Measurements from ENCODE around the gene KCNF1.

KCNF1 gene

GRCh38 chr2:10947005-10947440 lies 35.3 kb downstream of the KCNF1 start:
- Histone ChIP-seq H2AFZ (ENCODE audit: low read length) (no peak overlapping the region), H3K36me3 (replicated peaks; ENCODE audit: insufficient read depth, low read length) (no peaks in the 10 kb centered on the region), H3K9me2 (replicated peaks; ENCODE audit: insufficient read depth, low read length) (no peaks in the 10 kb centered on the region), H4K20me1 (ENCODE audit: insufficient read depth, low read length) (no peaks in the 10 kb centered on the region), H3K79me2 (ENCODE audit: low read length) (no peaks in the 10 kb centered on the region), H3K9me3 (replicated peaks; ENCODE audit: insufficient read depth, low read length) (no peaks in the 10 kb centered on the region), H3F3A (ENCODE audit: insufficient read depth, low read length) (no peaks in the 10 kb centered on the region), H3K4me2 (ENCODE audit: low read depth, low read length) (no peak overlapping the region), H3K4me3 (ENCODE audit: low read length) (no peak overlapping the region), H3K27me3 (replicated peaks; ENCODE audit: insufficient read depth, low read length) (peaks cover 13% of the 10 kb centered on the region; the same call in 1 of the 2 replicates), H3K9ac (ENCODE audit: low read length) (no peak overlapping the region), H3K4me1 (ENCODE audit: low read length) (no peaks in the 10 kb centered on the region), H3K27ac (ENCODE audit: low read length) (no peak overlapping the region)
- TF ChIP-seq EZH2phosphoT487 (IDR thresholded peaks at IDR 0.05; ENCODE audit: low read length) (no peak), EZH2 (optimal IDR thresholded peaks at IDR 0.05; ENCODE audit: low read depth, low read length) (no peak)
- TF ChIP-seq, protein P1, sequence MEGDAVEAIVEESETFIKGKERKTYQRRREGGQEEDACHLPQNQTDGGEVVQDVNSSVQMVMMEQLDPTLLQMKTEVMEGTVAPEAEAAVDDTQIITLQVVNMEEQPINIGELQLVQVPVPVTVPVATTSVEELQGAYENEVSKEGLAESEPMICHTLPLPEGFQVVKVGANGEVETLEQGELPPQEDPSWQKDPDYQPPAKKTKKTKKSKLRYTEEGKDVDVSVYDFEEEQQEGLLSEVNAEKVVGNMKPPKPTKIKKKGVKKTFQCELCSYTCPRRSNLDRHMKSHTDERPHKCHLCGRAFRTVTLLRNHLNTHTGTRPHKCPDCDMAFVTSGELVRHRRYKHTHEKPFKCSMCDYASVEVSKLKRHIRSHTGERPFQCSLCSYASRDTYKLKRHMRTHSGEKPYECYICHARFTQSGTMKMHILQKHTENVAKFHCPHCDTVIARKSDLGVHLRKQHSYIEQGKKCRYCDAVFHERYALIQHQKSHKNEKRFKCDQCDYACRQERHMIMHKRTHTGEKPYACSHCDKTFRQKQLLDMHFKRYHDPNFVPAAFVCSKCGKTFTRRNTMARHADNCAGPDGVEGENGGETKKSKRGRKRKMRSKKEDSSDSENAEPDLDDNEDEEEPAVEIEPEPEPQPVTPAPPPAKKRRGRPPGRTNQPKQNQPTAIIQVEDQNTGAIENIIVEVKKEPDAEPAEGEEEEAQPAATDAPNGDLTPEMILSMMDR (IDR thresholded peaks at IDR 0.05; ENCODE audit: low read length), result no peak
- DNase-seq, result no peak

DNA sequence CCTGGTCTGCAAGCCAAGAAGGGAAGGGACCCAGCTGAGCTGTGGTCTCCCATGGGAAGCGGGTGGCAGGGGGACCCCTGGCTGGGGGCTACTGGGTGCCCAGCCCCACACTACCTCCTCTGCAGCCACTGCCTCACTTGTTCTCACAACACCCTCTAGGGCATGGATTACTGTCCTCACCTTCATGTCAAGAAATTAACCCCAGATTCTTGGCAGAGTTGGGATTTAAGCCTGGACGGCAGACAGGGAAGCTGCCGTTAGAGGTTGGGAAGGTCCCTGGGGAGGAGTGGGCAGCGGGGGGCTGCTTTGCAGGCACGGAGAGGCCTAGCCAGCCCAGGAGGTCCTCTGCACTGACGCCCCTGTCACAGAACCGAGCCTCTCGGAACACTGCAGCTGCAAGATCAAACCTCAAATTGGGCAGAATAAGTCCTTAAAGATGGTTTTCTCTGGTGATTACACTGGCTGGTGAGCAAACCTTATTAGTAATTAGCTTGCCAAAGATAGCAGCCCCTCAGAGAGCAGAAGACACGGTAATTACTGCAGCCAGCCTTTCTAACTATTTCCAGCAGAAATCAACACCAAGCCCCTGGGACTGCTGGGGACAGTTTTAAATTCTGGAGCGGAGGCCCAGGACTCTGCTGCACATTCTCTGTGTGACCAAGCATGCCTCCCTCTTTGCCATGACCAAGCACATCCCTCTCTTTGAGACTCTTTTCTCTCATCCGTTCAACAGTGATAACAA lies 35.9 kb downstream of the KCNF1 start:
- TF ChIP-seq, protein P1 (IDR thresholded peaks at IDR 0.05; ENCODE audit: low read length), result no peak
- no peak for TF ChIP-seq EZH2phosphoT487 (IDR thresholded peaks at IDR 0.05; ENCODE audit: low read length)
- no peak for TF ChIP-seq EZH2 (optimal IDR thresholded peaks at IDR 0.05; ENCODE audit: low read depth, low read length)
- no peaks in the 10 kb centered on the region for H4K20me1 ChIP-seq (ENCODE audit: insufficient read depth, low read length)
- H3K9me3 ChIP-seq (replicated peaks; ENCODE audit: insufficient read depth, low read length), result no peaks in the 10 kb centered on the region
- no peak overlapping the region for H3K27ac ChIP-seq (ENCODE audit: low read length)
- H3K79me2 ChIP-seq (ENCODE audit: low read length), result no peaks in the 10 kb centered on the region
- H3K9ac ChIP-seq (ENCODE audit: low read length), result no peak overlapping the region
- H3K27me3 ChIP-seq (replicated peaks; ENCODE audit: insufficient read depth, low read length), result peaks cover 8% of the 10 kb centered on the region; the same call in 1 of the 2 replicates
- H3K9me2 ChIP-seq (replicated peaks; ENCODE audit: insufficient read depth, low read length), result no peaks in the 10 kb centered on the region
- H3K36me3 ChIP-seq (replicated peaks; ENCODE audit: insufficient read depth, low read length), result no peaks in the 10 kb centered on the region
- H2AFZ ChIP-seq (ENCODE audit: low read length), result no peak overlapping the region
- no peaks in the 10 kb centered on the region for H3F3A ChIP-seq (ENCODE audit: insufficient read depth, low read length)
- H3K4me3 ChIP-seq (ENCODE audit: low read length), result no peak overlapping the region
- no peaks in the 10 kb centered on the region for H3K4me1 ChIP-seq (ENCODE audit: low read length)
- H3K4me2 ChIP-seq (ENCODE audit: low read depth, low read length), result no peak overlapping the region
- DNase-seq, result no peak

DNA sequence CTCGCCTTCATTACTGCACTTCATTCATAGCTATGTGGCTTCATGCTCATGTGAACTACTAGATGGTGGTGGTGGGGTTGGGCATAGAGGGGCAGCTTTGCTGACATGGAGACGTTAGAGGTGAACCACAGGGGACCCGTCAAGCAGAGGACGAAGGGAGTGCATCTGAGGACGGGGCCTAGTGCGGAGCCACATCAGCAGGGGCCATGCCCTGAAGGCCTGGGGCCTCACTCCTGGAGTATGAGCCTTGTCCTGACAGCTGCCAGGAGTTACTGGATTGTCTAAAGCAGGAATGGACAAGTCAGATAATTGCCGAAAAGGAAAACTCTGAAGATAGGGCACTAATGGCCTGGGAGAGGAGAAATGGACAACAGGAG lies 36.4 kb downstream of the KCNF1 start:
- Histone ChIP-seq H4K20me1 (ENCODE audit: insufficient read depth, low read length) (no peaks in the 10 kb centered on the region), H3K27ac (ENCODE audit: low read length) (no peak overlapping the region), H3K9me2 (replicated peaks; ENCODE audit: insufficient read depth, low read length) (no peaks in the 10 kb centered on the region), H3K36me3 (replicated peaks; ENCODE audit: insufficient read depth, low read length) (no peaks in the 10 kb centered on the region), H3F3A (ENCODE audit: insufficient read depth, low read length) (no peaks in the 10 kb centered on the region), H3K9me3 (replicated peaks; ENCODE audit: insufficient read depth, low read length) (no peaks in the 10 kb centered on the region), H3K4me2 (ENCODE audit: low read depth, low read length) (no peak overlapping the region), H3K4me1 (ENCODE audit: low read length) (no peaks in the 10 kb centered on the region), H2AFZ (ENCODE audit: low read length) (no peak overlapping the region), H3K9ac (ENCODE audit: low read length) (no peak overlapping the region), H3K27me3 (replicated peaks; ENCODE audit: insufficient read depth, low read length) (peaks cover 4% of the 10 kb centered on the region; the same call in 1 of the 2 replicates), H3K79me2 (ENCODE audit: low read length) (no peaks in the 10 kb centered on the region), H3K4me3 (ENCODE audit: low read length) (no peak overlapping the region)
- TF ChIP-seq EZH2 (optimal IDR thresholded peaks at IDR 0.05; ENCODE audit: low read depth, low read length) (no peak), EZH2phosphoT487 (IDR thresholded peaks at IDR 0.05; ENCODE audit: low read length) (no peak)
- TF ChIP-seq, protein P1 (IDR thresholded peaks at IDR 0.05; ENCODE audit: low read length), result no peak
- no peak for DNase-seq
